Lower leg skin (tissue), 3 donors: ENCODE data around the gene P4HA2.

ENCODE experiments used
- CTCF ChIP-seq, 3 donors: fragments of 450-650 bp; IDR thresholded peaks; one replicate each; pipeline ENCODE4 v1.5.1; 2016; ENCODE audit warnings: antibody characterized with exemption in 3 of 3, mild to moderate bottlenecking in 3 of 3, moderate library complexity in 2 of 3
- POLR2A ChIP-seq, 2 donors: fragments of 450-650 bp; IDR thresholded peaks; one replicate each; pipeline ENCODE4 v1.6.1; 2016 to 2017; ENCODE audit warnings: antibody characterized with exemption in 2 of 2, mild to moderate bottlenecking in 1 of 2, moderate library complexity in 1 of 2

DNA sequence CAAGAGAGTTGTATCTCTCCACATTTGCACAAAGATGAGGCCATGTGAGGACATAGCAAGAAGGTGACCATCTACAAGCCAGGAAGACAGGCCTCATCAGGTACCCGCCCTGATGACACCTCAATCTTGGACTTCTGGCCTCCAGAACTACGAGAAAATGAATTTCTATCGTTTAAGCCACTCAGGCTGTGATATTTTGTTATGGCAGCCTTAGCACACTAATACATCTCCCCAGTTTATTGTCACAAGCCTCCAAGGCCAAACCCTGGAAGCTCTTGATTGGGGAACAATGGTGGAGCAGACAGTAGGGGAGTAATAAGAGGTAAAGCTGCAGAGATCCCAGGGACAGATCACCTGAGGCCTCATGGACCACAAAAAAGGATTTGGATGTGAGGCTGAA lies 7.7 kb upstream of the P4HA2 start:
- TF ChIP-seq CTCF (IDR thresholded peaks at IDR 0.05) (no peak), POLR2A (IDR thresholded peaks at IDR 0.05) (no peak)
